Hepatocyte (in vitro differentiated cells): Measurements from ENCODE around the gene ZNF385D. TPM values are rescaled to one million over a fixed set of nuclear protein-coding genes. Genes with fewer than 3 reads are reported as not detected.

Experiments used
- DNase-seq: peaks from one replicate; pipeline ENCODE4 v3.0.0-alpha.2; 2016; ENCODE audit warnings: low spot score
- H2AFZ ChIP-seq: fragments of 200-600 bp; sonication (generic); 2 replicates; pipeline ENCODE4 v1.6.0; 2016; ENCODE audit warnings: antibody characterized with exemption, mild to moderate bottlenecking
- H3K27ac ChIP-seq: fragments of 200-600 bp; sonication (generic); 2 replicates; pipeline ENCODE4 v1.5.1; 2016; ENCODE audit warnings: mild to moderate bottlenecking
- H3K27me3 ChIP-seq: fragments of 200-600 bp; sonication (generic); 2 replicates; pipeline ENCODE4 v1.6.1; 2016
- H3K36me3 ChIP-seq: fragments of 200-600 bp; sonication (generic); replicated peaks from 2 replicates; pipeline ENCODE4 v1.5.1; 2016; ENCODE audit warnings: low read depth; ENCODE audit not compliant: insufficient read depth
- H3K4me1 ChIP-seq: fragments of 200-600 bp; sonication (generic); 2 replicates; pipeline ENCODE4 v1.5.1; 2016; ENCODE audit warnings: mild to moderate bottlenecking, moderate library complexity; ENCODE audit not compliant: insufficient read depth
- H3K4me2 ChIP-seq: fragments of 200-600 bp; sonication (generic); 2 replicates; pipeline ENCODE4 v1.6.0; 2016
- H3K4me3 ChIP-seq: fragments of 200-600 bp; sonication (generic); 2 replicates; pipeline ENCODE4 v1.5.1; 2016; ENCODE audit warnings: mild to moderate bottlenecking
- H3K79me2 ChIP-seq: fragments of 200-600 bp; sonication (generic); 2 replicates; pipeline ENCODE4 v1.6.0; 2017; ENCODE audit warnings: mild to moderate bottlenecking
- H3K9me2 ChIP-seq: fragments of 200-600 bp; sonication (generic); replicated peaks from 2 replicates; pipeline ENCODE4 v1.6.0; 2017; ENCODE audit warnings: mild to moderate bottlenecking; ENCODE audit not compliant: insufficient read depth
- H3K9me3 ChIP-seq: fragments of 200-600 bp; sonication (generic); 2 replicates; pipeline ENCODE4 v1.5.1; 2016; ENCODE audit warnings: low read depth, mild to moderate bottlenecking
- H4K20me1 ChIP-seq: fragments of 200-600 bp; sonication (generic); 2 replicates; pipeline ENCODE4 v1.6.0; 2016; ENCODE audit warnings: mild to moderate bottlenecking; ENCODE audit not compliant: insufficient read depth, poor library complexity, severe bottlenecking
- CTCF ChIP-seq: fragments of 200-600 bp; sonication (generic); IDR thresholded peaks from 2 replicates; pipeline ENCODE4 v1.5.1; 2016; ENCODE audit warnings: antibody characterized with exemption, mild to moderate bottlenecking; ENCODE audit not compliant: poor library complexity
- EZH2 ChIP-seq: fragments of 200-600 bp; sonication (generic); IDR thresholded peaks from 2 replicates; pipeline ENCODE4 v1.6.1; 2016; ENCODE audit warnings: antibody characterized with exemption, mild to moderate bottlenecking, borderline replicate concordance
- EZH2phosphoT487 ChIP-seq: fragments of 200-600 bp; sonication (generic); IDR thresholded peaks from one replicate; pipeline ENCODE4 v1.6.1; 2018; ENCODE audit warnings: antibody characterized with exemption, mild to moderate bottlenecking, low read depth, moderate library complexity; ENCODE audit not compliant: unreplicated experiment, severe bottlenecking
- whole genome bisulfite sequencing: methylation state at CpG from one replicate; pipeline ENCODE4 v1.1.6; 2016; ENCODE audit warnings: low lambda C conversion rate; ENCODE audit errors: missing lambda C conversion rate; 5-methylcytosine and 5-hydroxymethylcytosine counted together
- polyA plus RNA-seq: library from polyadenylated mRNA; unstranded; fragments of >200 nt; fragmentation: Nextera tagmentation; extraction: Ambion mirVana; gene quantifications from 2 replicates; pipeline ENCODE4 v1.2.1, GENCODE V29; 2016
- total RNA-seq: library from RNA; depleted of rRNA; stranded (reverse); fragments of >200 nt; gene quantifications from 2 replicates; pipeline ENCODE4 v1.2.3, GENCODE V29; 2014

ZNF385D gene
- total and polyA plus RNA-seq, 2 experiments from 2014 or later: 4.9 to 7.4 TPM

- no peak overlapping the region for H3K4me3 ChIP-seq
- H3K79me2 ChIP-seq: no peaks in the 10 kb centered on the region
- 88% methylated on average over 3 of the region's 3 CpGs for WGBS
- H3K27me3 ChIP-seq: no peaks in the 10 kb centered on the region
- H3K4me2 ChIP-seq: no peak overlapping the region
- peaks cover 2% of the 10 kb centered on the region for H4K20me1 ChIP-seq
- H3K4me1 ChIP-seq: no peaks in the 10 kb centered on the region
- H3K36me3 ChIP-seq: no peaks in the 10 kb centered on the region
- DNase-seq: no peak
- no peaks in the 10 kb centered on the region for H3K9me3 ChIP-seq
- H2AFZ ChIP-seq: no peak overlapping the region
- no peaks in the 10 kb centered on the region for H3K9me2 ChIP-seq
- H3K27ac ChIP-seq: no peak overlapping the region
- TF ChIP-seq EZH2phosphoT487: no peak
- no peak for TF ChIP-seq EZH2
- no peak for TF ChIP-seq CTCF
These were observed 45.2 kb downstream of the ZNF385D start for GRCh38 chr3:21705769-21706168.

- Histone ChIP-seq H3K9me3 (no peaks in the 10 kb centered on the region), H2AFZ (no peak overlapping the region), H3K27ac (no peak overlapping the region), H3K79me2 (no peaks in the 10 kb centered on the region), H3K4me1 (no peaks in the 10 kb centered on the region), H3K4me2 (no peak overlapping the region), H4K20me1 (peaks cover 2% of the 10 kb centered on the region), H3K9me2 (no peaks in the 10 kb centered on the region), H3K36me3 (no peaks in the 10 kb centered on the region), H3K27me3 (no peaks in the 10 kb centered on the region), H3K4me3 (no peak overlapping the region)
- TF ChIP-seq EZH2phosphoT487 (no peak), CTCF (no peak), EZH2 (no peak)
- WGBS: 79% methylated on average over 1 of the region's 1 CpG
- DNase-seq: no peak
These were observed 46.2 kb downstream of the ZNF385D start for GRCh38 chr3:21704796-21705195.

GRCh38 chr3:21703291-21703690, 47.7 kb downstream of the ZNF385D start:
- no peak overlapping the region for H3K4me3 ChIP-seq
- no peaks in the 10 kb centered on the region for H3K27me3 ChIP-seq
- no peak overlapping the region for H3K4me2 ChIP-seq
- H3K4me1 ChIP-seq: no peaks in the 10 kb centered on the region
- no peaks in the 10 kb centered on the region for H4K20me1 ChIP-seq
- no peaks in the 10 kb centered on the region for H3K36me3 ChIP-seq
- H3K9me2 ChIP-seq: no peaks in the 10 kb centered on the region
- 80% methylated on average over 2 of the region's 2 CpGs for WGBS
- H3K9me3 ChIP-seq: no peaks in the 10 kb centered on the region
- no peaks in the 10 kb centered on the region for H3K79me2 ChIP-seq
- DNase-seq: no peak
- TF ChIP-seq CTCF (no peak), EZH2 (no peak)
- H2AFZ ChIP-seq: no peak overlapping the region
- no peak overlapping the region for H3K27ac ChIP-seq

- Histone ChIP-seq H4K20me1 (no peaks in the 10 kb centered on the region), H3K36me3 (no peaks in the 10 kb centered on the region), H3K9me2 (no peaks in the 10 kb centered on the region), H3K27me3 (no peaks in the 10 kb centered on the region), H3K9me3 (no peaks in the 10 kb centered on the region), H3K4me1 (no peaks in the 10 kb centered on the region), H3K27ac (no peak overlapping the region), H3K4me3 (no peak overlapping the region), H3K4me2 (no peak overlapping the region), H2AFZ (no peak overlapping the region), H3K79me2 (no peaks in the 10 kb centered on the region)
- TF ChIP-seq CTCF: no peak
- no peak for TF ChIP-seq EZH2
- TF ChIP-seq EZH2phosphoT487: no peak
- DNase-seq: no peak
- 77% methylated on average over 3 of the region's 3 CpGs for WGBS
These were observed 53.3 kb downstream of the ZNF385D start for GRCh38 chr3:21697707-21698106.
